Daoy (cell line): Measurements from ENCODE around the gene CHD6. TPM values are rescaled to one million over a fixed set of nuclear protein-coding genes. Genes with fewer than 3 reads are reported as not detected.

Experiments used
- DNase-seq: peaks from one replicate; pipeline ENCODE4 v3.0.0-alpha.2; 2015; ENCODE audit warnings: low read depth
- total RNA-seq: library from RNA; depleted of rRNA; stranded (reverse); fragments of >200 nt; shearing (Covaris generic); gene quantifications from 2 replicates; pipeline ENCODE4 v1.2.3, GENCODE V29; 2014; rRNA removed

CHD6 gene, protein sequence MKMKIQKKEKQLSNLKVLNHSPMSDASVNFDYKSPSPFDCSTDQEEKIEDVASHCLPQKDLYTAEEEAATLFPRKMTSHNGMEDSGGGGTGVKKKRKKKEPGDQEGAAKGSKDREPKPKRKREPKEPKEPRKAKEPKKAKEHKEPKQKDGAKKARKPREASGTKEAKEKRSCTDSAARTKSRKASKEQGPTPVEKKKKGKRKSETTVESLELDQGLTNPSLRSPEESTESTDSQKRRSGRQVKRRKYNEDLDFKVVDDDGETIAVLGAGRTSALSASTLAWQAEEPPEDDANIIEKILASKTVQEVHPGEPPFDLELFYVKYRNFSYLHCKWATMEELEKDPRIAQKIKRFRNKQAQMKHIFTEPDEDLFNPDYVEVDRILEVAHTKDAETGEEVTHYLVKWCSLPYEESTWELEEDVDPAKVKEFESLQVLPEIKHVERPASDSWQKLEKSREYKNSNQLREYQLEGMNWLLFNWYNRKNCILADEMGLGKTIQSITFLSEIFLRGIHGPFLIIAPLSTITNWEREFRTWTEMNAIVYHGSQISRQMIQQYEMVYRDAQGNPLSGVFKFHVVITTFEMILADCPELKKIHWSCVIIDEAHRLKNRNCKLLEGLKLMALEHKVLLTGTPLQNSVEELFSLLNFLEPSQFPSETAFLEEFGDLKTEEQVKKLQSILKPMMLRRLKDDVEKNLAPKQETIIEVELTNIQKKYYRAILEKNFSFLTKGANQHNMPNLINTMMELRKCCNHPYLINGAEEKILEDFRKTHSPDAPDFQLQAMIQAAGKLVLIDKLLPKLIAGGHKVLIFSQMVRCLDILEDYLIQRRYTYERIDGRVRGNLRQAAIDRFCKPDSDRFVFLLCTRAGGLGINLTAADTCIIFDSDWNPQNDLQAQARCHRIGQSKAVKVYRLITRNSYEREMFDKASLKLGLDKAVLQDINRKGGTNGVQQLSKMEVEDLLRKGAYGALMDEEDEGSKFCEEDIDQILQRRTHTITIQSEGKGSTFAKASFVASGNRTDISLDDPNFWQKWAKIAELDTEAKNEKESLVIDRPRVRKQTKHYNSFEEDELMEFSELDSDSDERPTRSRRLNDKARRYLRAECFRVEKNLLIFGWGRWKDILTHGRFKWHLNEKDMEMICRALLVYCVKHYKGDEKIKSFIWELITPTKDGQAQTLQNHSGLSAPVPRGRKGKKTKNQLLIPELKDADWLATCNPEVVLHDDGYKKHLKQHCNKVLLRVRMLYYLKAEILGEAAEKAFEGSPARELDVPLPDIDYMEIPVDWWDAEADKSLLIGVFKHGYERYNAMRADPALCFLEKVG (N-terminal part only)
- total RNA-seq, result 9.8 and 11.4 TPM in 2 replicates

- DNase-seq, result peak; percentile 99
Observed at GRCh38 chr20:41617902-41618806, at the start of gene CHD6. Gene CHD6, minus strand, starts transcription at chr20:41618377. Its CDS starts 67,040 bp downstream, at chr20:41551337.

GRCh38 chr20:41664584-41664983 is 46.4 kb upstream of the CHD6 start:
- DNase-seq, result peak; percentile 46

- DNase-seq, result no peak
Observed at GRCh38 chr20:41657655-41658054, 39.5 kb upstream of the CHD6 start.

DNA sequence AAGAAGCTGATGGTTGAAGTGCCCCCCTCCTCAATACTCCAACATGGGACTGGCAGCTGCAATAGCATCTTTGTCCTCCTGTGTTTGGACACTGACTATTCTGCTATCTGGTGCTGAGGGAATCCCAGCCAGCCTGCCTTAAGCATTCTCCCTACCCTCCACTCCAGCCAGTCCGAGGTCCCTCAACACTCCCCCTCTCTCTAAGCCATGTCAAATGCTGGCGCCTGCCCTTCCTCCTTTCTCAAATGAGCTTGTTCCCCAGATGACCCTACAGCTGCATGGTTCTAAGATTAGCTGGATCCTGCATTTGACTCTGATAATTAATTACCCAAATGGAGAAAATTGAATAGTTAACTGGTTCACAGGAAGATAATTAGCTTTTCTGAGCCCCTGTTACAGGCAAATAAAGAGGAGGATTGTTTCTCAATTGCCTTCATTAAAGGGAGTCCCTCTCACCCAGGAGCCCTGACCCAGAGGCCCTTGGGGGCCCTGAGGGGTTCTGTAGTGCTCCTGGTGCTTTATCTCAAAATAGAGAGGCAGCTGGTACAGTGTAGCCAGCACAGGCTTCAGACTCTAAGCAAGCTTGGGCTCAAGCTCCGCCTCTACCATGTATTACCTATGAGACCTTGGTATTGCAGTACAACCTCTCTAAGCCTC is 37.9 kb upstream of the CHD6 start:
- no peak for DNase-seq

- no peak for DNase-seq
Observed at GRCh38 chr20:41654884-41655283, 36.7 kb upstream of the CHD6 start.

DNA sequence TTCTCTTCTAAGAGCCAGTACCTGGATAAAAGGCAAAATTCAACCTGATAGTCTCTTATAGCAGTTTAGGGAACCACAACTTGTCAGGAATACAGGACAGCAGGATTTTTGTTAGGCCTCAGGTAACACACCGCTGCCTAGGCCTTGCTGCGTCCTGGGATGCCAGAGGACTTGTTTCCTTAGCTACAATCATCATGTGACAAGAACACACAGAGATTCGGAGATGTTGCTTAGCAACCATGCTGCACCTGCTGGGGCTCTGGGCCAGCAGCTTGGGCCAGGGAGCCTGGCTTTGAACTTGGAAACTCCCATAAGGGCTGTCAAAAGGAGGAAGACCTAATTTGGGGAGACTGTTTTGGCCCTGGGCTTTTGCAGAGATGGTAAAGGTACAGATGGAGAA is 36.1 kb upstream of the CHD6 start:
- DNase-seq, result no peak

DNA sequence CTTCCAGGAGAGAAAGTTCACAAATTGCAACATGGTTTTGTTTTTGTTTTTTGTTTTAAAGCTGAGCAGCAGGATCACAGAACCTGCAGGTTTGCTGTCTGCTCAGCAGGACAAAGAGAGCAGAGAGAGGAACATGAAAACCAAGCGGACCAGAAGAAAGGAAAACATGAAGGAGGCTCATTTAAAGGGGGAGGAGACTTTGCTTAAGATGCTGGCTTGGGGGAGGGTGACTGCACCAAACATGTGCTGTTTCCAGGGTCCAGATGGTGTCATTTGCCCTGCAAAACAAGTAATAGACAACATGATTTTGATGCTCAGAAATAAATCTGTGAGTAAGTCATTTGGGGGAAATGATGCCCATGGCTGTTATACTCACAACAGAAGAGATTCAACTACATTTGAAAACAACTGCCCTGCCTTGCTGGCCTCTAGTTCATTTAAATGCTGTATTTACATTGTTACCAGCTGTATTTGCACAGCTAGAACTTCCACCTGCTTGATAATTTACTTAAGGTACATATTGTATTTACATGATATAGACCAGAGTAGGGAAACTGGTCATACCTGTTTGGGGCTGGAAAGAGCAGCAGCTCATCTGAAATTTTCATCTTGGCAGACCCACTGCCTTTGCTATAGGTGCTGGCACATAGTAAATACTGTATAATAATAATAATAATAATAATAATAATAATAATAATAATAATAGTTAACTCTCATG is 32.2 kb upstream of the CHD6 start:
- DNase-seq, result no peak

GRCh38 chr20:41649489-41649888 is 31.3 kb upstream of the CHD6 start:
- no peak for DNase-seq

DNA sequence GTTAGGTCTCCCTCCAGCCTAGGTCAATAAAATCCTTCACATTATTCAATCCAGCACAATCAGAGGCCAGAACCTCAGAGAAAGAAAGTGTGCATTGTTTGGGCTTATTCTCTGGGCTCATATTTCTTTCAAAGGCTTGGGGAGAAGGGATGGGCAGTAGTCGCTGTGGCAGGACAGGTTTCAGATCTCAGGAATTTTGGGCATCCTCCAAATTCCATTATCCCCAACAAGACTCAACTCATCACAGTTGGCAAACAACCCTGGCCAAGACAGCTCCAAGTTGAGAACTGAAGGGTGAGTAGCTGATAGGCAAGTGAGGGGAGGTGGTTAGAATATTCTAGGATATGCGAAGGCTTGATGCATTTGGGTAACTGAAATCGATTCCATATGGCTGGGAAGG is 27.2 kb upstream of the CHD6 start:
- no peak for DNase-seq

DNA sequence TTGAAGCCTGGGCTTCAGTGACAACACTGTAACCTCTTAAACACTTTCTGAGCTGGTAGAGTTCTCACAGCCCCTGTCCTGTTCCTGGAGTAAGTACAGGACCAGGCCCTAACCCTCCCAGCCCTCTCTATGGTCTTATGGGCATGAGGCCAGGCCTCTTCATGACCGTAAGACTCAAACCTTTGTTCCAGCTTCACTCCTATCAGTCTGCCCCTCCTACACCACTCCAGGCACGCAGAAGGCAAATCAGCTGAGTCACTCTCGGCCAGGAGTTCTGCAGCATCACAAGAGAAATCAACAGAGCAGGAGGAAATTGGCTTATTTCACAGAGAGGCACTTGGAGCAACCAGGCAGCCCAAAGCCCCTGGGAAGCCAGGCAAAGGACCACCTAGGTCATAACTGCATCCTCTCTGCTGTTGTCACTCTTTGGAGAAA is 25.3 kb upstream of the CHD6 start:
- peak; percentile 73 for DNase-seq

DNA sequence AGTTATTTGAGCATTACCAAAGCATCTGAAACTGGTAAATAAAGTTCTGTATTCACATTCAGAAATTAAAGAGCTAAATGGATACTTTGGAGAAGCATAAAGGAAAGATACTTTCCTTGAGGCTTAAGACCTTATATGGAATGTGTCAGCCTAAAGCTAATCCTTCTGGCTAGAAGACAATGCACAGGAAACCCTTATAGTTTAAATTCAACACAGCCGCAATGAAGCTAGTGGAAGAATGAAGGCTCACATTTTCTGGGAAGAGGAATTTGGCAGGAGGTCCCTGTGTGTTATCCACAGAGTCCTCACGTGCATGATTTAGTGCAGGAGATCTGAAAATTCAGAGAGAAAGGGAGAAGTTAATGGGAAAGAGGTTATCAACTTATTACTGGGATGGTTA is 21.5 kb upstream of the CHD6 start:
- DNase-seq, result no peak

- DNase-seq, result no peak
Observed at GRCh38 chr20:41638456-41638855, 20.3 kb upstream of the CHD6 start.

DNA sequence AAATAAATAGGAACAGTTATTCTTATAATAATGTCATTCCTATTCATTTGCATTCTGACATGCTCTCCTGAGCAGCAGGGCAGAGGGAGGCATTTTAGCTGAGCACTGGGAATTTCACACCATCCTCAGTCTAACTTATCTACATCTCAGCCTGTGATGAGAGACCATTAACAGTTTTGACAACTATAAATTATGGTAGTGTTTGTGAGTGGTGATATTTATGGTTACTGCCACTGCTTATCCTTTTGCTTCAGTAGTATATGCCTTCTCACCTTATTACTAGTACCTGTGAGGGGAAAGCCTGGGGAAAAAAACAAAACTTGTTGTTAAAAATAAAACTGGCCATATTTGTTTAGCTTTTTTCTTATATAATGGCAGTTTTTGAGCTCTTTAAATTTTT is 17.0 kb upstream of the CHD6 start:
- DNase-seq, result no peak

GRCh38 chr20:41632896-41633295 is 14.7 kb upstream of the CHD6 start:
- peak; percentile 53 for DNase-seq

DNA sequence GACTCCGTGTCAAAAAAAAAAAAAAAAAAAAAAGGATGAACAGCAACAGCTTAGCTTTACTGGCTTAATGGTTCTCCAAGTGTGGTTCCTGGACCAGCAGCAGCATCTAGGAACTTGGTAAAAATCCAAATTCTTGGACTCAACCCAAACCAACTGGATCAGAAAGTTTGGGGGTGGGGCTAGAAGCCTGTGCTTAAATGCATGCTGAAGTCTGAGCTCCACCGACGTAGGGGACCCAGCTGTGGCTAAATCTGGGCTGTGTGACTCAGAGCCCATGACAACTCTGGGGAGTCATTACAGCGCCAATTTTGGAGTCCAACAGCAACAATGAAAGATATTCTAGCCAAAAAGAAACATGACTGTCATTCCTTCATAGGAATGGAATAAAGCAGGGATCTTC is 13.6 kb upstream of the CHD6 start:
- peak; percentile 86 for DNase-seq

- DNase-seq, result no peak
Observed at GRCh38 chr20:41630846-41631245, 12.7 kb upstream of the CHD6 start.

DNA sequence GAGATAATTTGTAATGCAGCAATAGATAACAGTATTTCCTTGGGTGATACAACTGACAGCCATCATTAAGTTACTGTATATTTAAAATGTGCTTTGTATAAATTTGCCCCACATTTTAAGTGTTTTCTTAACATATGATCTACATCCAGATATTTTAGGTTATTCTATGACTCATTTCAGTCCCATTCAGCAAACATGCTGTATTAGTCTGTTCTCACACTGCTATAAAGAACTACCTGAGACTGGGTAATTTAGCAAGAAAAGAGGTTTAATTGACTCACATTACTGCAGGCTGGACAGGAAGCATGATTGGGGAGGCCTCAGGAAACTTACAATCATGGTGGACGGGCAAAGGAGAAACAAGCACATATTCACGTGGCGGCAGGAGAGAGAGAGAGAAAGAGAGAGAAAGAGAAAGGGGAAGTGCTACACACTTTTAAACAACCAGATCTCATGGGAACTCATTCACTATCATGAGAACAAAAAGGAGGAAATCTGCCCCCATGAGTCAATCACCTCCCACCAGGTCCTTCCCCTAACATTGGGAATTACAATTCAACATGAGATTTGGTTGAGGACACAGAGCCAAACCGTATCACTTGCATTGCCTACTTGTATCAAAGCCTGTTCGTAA is 9.6 kb upstream of the CHD6 start:
- no peak for DNase-seq

- no peak for DNase-seq
Observed at GRCh38 chr20:41627001-41627495, 8.9 kb upstream of the CHD6 start.
